ENCODE results near the gene MX1.

- TF ChIP-seq, protein P1, sequence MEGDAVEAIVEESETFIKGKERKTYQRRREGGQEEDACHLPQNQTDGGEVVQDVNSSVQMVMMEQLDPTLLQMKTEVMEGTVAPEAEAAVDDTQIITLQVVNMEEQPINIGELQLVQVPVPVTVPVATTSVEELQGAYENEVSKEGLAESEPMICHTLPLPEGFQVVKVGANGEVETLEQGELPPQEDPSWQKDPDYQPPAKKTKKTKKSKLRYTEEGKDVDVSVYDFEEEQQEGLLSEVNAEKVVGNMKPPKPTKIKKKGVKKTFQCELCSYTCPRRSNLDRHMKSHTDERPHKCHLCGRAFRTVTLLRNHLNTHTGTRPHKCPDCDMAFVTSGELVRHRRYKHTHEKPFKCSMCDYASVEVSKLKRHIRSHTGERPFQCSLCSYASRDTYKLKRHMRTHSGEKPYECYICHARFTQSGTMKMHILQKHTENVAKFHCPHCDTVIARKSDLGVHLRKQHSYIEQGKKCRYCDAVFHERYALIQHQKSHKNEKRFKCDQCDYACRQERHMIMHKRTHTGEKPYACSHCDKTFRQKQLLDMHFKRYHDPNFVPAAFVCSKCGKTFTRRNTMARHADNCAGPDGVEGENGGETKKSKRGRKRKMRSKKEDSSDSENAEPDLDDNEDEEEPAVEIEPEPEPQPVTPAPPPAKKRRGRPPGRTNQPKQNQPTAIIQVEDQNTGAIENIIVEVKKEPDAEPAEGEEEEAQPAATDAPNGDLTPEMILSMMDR (IDR thresholded peaks at IDR 0.05): no peak
- TF ChIP-seq POLR2A (IDR thresholded peaks at IDR 0.05) (no peak), EP300 (IDR thresholded peaks at IDR 0.05) (no peak)
Observed at GRCh38 chr21:41507521-41508414, 81.7 kb downstream of the MX1 start, which contains the start of gene TMPRSS2.

All from tibial nerve (tissue), 4 donors.